Measurements from ENCODE around the gene SLC10A4. TPM values are rescaled to one million over a fixed set of nuclear protein-coding genes. Genes with fewer than 3 reads are reported as not detected.

Gene SLC10A4
- total RNA-seq, 4 donors from 2014 or later, result 0.38 TPM; not detected in 3

GRCh38 chr4:48493452-48494100, 10.4 kb downstream of the SLC10A4 start:
- peaks cover 0 to 8% (median 0%) of the 10 kb centered on the region in 3 donors for H3K36me3 ChIP-seq
- H3K4me1 ChIP-seq, result peaks cover 0 to 17% (median 12%) of the 10 kb centered on the region in 3 donors
- no peak for TF ChIP-seq CTCF (IDR thresholded peaks at IDR 0.05)
- no peak for TF ChIP-seq POLR2A (IDR thresholded peaks at IDR 0.05)
- H3K27me3 ChIP-seq, result peaks cover 0 to 40% (median 4%) of the 10 kb centered on the region in 4 donors
- no peak overlapping the region for H3K27ac ChIP-seq
- WGBS, 2 donors, result 73 to 74% methylated on average over 4 of the region's 4 CpGs
- no peaks in the 10 kb centered on the region for H3K9me3 ChIP-seq
- no peak for DNase-seq
- intact Hi-C loops (cut with DNase I), result no loop called here
- no peak overlapping the region for H3K4me3 ChIP-seq

GRCh38 chr4:48495941-48496340, 12.8 kb downstream of the SLC10A4 start:
- no peak for TF ChIP-seq POLR2A (IDR thresholded peaks at IDR 0.05)
- no peak for TF ChIP-seq CTCF (IDR thresholded peaks at IDR 0.05)
- H3K27ac ChIP-seq, result no peak overlapping the region
- H3K4me3 ChIP-seq, result no peak overlapping the region
- H3K36me3 ChIP-seq, result peaks cover 0 to 32% (median 0%) of the 10 kb centered on the region in 3 donors
- 92 to 97% methylated on average over 2 of the region's 2 CpGs for WGBS, 2 donors
- intact Hi-C loops (cut with DNase I), result no loop called here
- H3K4me1 ChIP-seq, result peaks cover 0 to 3% (median under 1%) of the 10 kb centered on the region in 3 donors
- no peak for DNase-seq
- H3K9me3 ChIP-seq, result no peaks in the 10 kb centered on the region
- H3K27me3 ChIP-seq, result peaks cover 0 to 16% (median under 1%) of the 10 kb centered on the region in 4 donors

GRCh38 chr4:48498895-48499294, 15.8 kb downstream of the SLC10A4 start:
- TF ChIP-seq CTCF (IDR thresholded peaks at IDR 0.05) (no peak), POLR2A (IDR thresholded peaks at IDR 0.05) (no peak)
- no peak for DNase-seq
- 92 to 95% methylated on average over 4 of the region's 4 CpGs for WGBS, 2 donors
- Histone ChIP-seq H3K27me3 (no peaks in the 10 kb centered on the region), H3K4me1 (no peaks in the 10 kb centered on the region), H3K36me3 (peaks cover 0 to 56% (median 0%) of the 10 kb centered on the region in 3 donors), H3K9me3 (no peaks in the 10 kb centered on the region), H3K27ac (no peak overlapping the region), H3K4me3 (no peak overlapping the region)
- intact Hi-C loops (cut with DNase I), result no loop called here

GRCh38 chr4:48499551-48500066, 16.5 kb downstream of the SLC10A4 start:
- Histone ChIP-seq H3K4me3 (no peak overlapping the region), H3K27ac (no peak overlapping the region), H3K36me3 (peaks cover 0 to 63% (median 0%) of the 10 kb centered on the region in 3 donors), H3K27me3 (no peaks in the 10 kb centered on the region), H3K9me3 (no peaks in the 10 kb centered on the region), H3K4me1 (no peaks in the 10 kb centered on the region)
- TF ChIP-seq POLR2A (IDR thresholded peaks at IDR 0.05), result no peak
- TF ChIP-seq CTCF (IDR thresholded peaks at IDR 0.05), result no peak
- no peak for DNase-seq
- 79 to 83% methylated on average over 3 of the region's 3 CpGs for WGBS, 2 donors
- intact Hi-C loops (cut with DNase I), result no loop called here

GRCh38 chr4:48503233-48504025, 20.3 kb downstream of the SLC10A4 start:
- H3K36me3 ChIP-seq, result peaks cover 0 to 93% (median 0%) of the 10 kb centered on the region in 3 donors
- DNase-seq, result no peak
- intact Hi-C loops (cut with DNase I), result no loop called here
- no peaks in the 10 kb centered on the region for H3K9me3 ChIP-seq
- no peak overlapping the region for H3K4me3 ChIP-seq
- no peaks in the 10 kb centered on the region for H3K4me1 ChIP-seq
- TF ChIP-seq CTCF (IDR thresholded peaks at IDR 0.05), result no peak
- TF ChIP-seq POLR2A (IDR thresholded peaks at IDR 0.05), result no peak
- H3K27me3 ChIP-seq, result no peaks in the 10 kb centered on the region
- no peak overlapping the region for H3K27ac ChIP-seq
- WGBS, 2 donors, result 64 to 65% methylated on average over 4 of the region's 4 CpGs
